ENCODE measurements around the gene ZNF236. TPM values are rescaled to one million over a fixed set of nuclear protein-coding genes. Genes with fewer than 3 reads are reported as not detected.

Gene ZNF236
- total and polyA plus RNA-seq, 4 donors: 0.83 to 8.2 (median 5.0) TPM

DNA sequence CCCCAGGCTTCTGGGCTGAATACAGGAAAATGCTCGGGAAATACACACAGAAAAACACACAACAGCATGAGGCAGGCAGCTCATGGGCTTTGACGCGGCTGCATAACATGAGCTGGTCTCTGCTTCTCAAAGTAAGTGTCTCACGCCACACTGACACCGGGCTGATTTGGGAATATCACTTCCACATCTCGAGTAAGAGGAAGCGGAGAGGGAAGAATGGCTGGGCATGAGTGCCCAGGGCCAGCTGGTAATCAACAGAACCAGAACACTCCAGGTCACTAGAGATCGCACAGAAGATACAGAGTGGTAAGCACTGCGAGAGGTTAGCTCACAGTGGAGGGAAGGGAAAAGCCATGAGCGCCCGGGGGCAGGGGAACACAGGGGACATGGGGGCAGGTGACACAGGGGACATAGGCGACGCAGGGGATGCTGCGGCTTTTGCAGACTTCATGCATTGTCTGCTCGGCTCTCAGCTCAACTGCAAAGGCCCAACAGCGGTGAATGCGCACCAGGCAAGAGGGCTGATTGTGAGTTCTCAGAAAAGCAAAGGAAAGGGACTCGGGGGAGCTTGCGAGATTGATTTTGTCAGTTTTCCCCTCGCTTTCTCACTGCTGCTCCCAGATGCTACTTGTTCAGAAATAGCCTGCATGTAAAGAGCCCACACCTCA, 168.8 kb downstream of the ZNF236 start:
- H3K4me3 ChIP-seq (ENCODE audit: low read depth in 1 of 3, low read length in 3 of 3): no peak overlapping the region
- DNase-seq (ENCODE audit: low spot score): no peak
- no peak overlapping the region for H3K27ac ChIP-seq (ENCODE audit: low read depth in 1 of 2, low read length in 2 of 2)

DNA sequence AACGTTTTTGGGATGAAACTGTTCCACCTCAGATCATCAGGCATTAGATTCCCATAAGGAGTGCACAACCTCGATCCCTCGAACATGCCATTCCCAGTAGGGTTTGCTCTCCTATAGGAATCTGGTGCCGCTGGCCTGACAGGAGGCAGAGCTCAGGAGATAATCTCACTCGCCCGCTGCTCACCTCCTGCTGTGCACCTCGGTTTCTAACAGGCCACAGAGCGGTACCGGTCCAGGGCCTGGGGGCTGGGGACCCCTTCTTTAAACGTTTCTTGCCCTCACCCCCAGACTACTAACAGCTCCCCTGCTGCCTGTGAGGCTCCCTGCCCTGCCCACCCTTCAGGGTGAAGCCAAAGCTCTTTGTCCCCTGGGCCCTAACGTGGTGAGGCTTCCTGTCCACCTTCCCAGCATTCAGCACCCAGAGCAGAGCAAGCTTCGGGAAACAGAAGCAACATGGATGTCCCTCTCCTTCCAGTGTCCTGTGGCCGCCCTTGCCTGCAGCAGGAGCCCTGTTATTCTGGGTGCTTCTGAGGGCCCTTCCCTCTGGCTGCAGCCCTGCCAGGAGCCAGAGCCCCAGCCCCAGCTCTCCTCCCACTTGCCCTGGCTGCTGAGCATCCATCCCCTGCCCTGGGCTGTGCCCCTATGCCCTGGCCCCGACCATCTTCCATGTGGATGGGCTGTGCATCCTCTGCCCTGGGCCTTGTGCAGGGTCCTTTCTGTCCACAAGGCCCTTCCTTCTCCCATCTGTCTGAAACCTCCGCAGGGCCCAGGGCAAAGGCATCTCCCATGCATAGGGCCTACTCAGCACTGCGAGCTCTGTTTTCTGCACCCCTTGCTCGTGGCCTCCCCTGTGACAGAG, 170.1 kb downstream of the ZNF236 start:
- Histone ChIP-seq H3K4me1 (ENCODE audit: control insufficient read depth in 4 of 4, insufficient read depth in 4 of 4, low read length in 3 of 4) (no peaks in the 10 kb centered on the region), H3K9me3 (ENCODE audit: control insufficient read depth in 4 of 4, low read length in 3 of 4) (no peaks in the 10 kb centered on the region), H3K9ac (ENCODE audit: low read depth in 1 of 2, low read length in 2 of 2) (no peak overlapping the region), H3K36me3 (ENCODE audit: control insufficient read depth in 4 of 4, insufficient read depth in 3 of 4, low read depth in 1 of 4, low read length in 3 of 4) (no peaks in the 10 kb centered on the region), H3K4me3 (ENCODE audit: low read depth in 1 of 3, low read length in 3 of 3) (no peak overlapping the region), H3K27ac (ENCODE audit: low read depth in 1 of 2, low read length in 2 of 2) (no peak overlapping the region), H3K27me3 (ENCODE audit: control insufficient read depth in 4 of 4, insufficient read depth in 4 of 4, low read length in 3 of 4) (no peaks in the 10 kb centered on the region)
- no peak for DNase-seq (ENCODE audit: low spot score)
- TF ChIP-seq FOXA1 (IDR thresholded peaks at IDR 0.05) (no peak), JUND (IDR thresholded peaks at IDR 0.05) (no peak), HNF4A (conservative IDR thresholded peaks at IDR 0.05) (no peak), EGR1 (IDR thresholded peaks at IDR 0.05; ENCODE audit: low read depth in 2 of 2) (no peak), HNF4G (IDR thresholded peaks at IDR 0.05) (no peak), YY1 (IDR thresholded peaks at IDR 0.05) (no peak), NR2F2 (IDR thresholded peaks at IDR 0.05) (no peak), GABPA (IDR thresholded peaks at IDR 0.05 in 1 of 2, conservative IDR thresholded peaks at IDR 0.05 in 1 of 2) (no peak), SP1 (IDR thresholded peaks at IDR 0.05) (no peak), FOXA2 (IDR thresholded peaks at IDR 0.05) (no peak), RAD21 (IDR thresholded peaks at IDR 0.05) (no peak), RXRA (IDR thresholded peaks at IDR 0.05) (no peak), TAF1 (conservative IDR thresholded peaks at IDR 0.05) (no peak)
- TF ChIP-seq, protein P1, sequence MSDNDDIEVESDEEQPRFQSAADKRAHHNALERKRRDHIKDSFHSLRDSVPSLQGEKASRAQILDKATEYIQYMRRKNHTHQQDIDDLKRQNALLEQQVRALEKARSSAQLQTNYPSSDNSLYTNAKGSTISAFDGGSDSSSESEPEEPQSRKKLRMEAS (IDR thresholded peaks at IDR 0.05): no peak
- TF ChIP-seq, protein P2, sequence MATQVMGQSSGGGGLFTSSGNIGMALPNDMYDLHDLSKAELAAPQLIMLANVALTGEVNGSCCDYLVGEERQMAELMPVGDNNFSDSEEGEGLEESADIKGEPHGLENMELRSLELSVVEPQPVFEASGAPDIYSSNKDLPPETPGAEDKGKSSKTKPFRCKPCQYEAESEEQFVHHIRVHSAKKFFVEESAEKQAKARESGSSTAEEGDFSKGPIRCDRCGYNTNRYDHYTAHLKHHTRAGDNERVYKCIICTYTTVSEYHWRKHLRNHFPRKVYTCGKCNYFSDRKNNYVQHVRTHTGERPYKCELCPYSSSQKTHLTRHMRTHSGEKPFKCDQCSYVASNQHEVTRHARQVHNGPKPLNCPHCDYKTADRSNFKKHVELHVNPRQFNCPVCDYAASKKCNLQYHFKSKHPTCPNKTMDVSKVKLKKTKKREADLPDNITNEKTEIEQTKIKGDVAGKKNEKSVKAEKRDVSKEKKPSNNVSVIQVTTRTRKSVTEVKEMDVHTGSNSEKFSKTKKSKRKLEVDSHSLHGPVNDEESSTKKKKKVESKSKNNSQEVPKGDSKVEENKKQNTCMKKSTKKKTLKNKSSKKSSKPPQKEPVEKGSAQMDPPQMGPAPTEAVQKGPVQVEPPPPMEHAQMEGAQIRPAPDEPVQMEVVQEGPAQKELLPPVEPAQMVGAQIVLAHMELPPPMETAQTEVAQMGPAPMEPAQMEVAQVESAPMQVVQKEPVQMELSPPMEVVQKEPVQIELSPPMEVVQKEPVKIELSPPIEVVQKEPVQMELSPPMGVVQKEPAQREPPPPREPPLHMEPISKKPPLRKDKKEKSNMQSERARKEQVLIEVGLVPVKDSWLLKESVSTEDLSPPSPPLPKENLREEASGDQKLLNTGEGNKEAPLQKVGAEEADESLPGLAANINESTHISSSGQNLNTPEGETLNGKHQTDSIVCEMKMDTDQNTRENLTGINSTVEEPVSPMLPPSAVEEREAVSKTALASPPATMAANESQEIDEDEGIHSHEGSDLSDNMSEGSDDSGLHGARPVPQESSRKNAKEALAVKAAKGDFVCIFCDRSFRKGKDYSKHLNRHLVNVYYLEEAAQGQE (IDR thresholded peaks at IDR 0.05): no peak
- TF ChIP-seq, protein P3, sequence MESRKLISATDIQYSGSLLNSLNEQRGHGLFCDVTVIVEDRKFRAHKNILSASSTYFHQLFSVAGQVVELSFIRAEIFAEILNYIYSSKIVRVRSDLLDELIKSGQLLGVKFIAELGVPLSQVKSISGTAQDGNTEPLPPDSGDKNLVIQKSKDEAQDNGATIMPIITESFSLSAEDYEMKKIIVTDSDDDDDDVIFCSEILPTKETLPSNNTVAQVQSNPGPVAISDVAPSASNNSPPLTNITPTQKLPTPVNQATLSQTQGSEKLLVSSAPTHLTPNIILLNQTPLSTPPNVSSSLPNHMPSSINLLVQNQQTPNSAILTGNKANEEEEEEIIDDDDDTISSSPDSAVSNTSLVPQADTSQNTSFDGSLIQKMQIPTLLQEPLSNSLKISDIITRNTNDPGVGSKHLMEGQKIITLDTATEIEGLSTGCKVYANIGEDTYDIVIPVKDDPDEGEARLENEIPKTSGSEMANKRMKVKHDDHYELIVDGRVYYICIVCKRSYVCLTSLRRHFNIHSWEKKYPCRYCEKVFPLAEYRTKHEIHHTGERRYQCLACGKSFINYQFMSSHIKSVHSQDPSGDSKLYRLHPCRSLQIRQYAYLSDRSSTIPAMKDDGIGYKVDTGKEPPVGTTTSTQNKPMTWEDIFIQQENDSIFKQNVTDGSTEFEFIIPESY (IDR thresholded peaks at IDR 0.05): no peak
- TF ChIP-seq, protein P4, sequence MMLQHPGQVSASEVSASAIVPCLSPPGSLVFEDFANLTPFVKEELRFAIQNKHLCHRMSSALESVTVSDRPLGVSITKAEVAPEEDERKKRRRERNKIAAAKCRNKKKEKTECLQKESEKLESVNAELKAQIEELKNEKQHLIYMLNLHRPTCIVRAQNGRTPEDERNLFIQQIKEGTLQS (IDR thresholded peaks at IDR 0.05): no peak
- WGBS: 90% methylated on average over 17 of the region's 17 CpGs

More for the DNA sequence above, 168.8 kb downstream of the ZNF236 start:
- no peaks in the 10 kb centered on the region for H3K27me3 ChIP-seq (ENCODE audit: control insufficient read depth in 4 of 4, insufficient read depth in 4 of 4, low read length in 3 of 4)
- no peaks in the 10 kb centered on the region for H3K4me1 ChIP-seq (ENCODE audit: control insufficient read depth in 4 of 4, insufficient read depth in 4 of 4, low read length in 3 of 4)
- H3K36me3 ChIP-seq (ENCODE audit: control insufficient read depth in 4 of 4, insufficient read depth in 3 of 4, low read depth in 1 of 4, low read length in 3 of 4): no peaks in the 10 kb centered on the region
- WGBS: 92% methylated on average over 20 of the region's 20 CpGs
- H3K9ac ChIP-seq (ENCODE audit: low read depth in 1 of 2, low read length in 2 of 2): no peak overlapping the region
- TF ChIP-seq, protein P3 (IDR thresholded peaks at IDR 0.05): no peak
- TF ChIP-seq RXRA (IDR thresholded peaks at IDR 0.05) (no peak), JUND (IDR thresholded peaks at IDR 0.05) (no peak)
- no peaks in the 10 kb centered on the region for H3K9me3 ChIP-seq (ENCODE audit: control insufficient read depth in 4 of 4, low read length in 3 of 4)

All from liver (tissue), 9 donors.